ENCODE data around the gene DGKA.
"Not testable (repeated sequence)": the region's sequence is repeated elsewhere in the genome, so short reads cannot be mapped to it uniquely, and the experiment has no call there.

DGKA gene

DNA sequence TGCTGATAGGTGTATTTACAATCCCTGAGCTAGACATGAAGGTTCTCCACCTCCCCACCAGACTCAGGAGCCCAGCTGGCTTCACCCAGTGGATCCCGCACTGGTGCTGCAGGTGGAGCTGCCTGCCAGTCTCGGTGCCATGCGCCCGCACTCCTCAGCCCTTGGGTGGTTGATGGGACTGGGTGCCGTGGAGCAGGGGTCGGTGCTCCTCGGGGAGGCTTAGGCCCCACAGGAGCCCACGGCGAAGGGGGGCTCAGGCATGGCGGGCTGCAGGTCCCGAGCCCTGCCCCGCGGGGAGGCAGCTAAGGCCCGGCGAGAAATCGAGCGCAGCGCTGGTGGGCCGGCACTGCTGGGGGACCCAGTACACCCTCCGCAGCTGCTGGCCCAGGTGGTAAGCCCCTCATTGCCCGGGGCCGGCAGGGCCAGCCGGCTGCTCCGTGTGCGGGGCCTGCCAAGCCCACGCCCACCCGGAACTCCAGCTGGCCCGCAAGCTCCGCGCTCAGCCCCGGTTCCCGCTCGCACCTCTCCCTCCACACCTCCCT is 69.1 kb downstream of the DGKA start:
- not testable (repeated sequence) for DNase-seq

DNA sequence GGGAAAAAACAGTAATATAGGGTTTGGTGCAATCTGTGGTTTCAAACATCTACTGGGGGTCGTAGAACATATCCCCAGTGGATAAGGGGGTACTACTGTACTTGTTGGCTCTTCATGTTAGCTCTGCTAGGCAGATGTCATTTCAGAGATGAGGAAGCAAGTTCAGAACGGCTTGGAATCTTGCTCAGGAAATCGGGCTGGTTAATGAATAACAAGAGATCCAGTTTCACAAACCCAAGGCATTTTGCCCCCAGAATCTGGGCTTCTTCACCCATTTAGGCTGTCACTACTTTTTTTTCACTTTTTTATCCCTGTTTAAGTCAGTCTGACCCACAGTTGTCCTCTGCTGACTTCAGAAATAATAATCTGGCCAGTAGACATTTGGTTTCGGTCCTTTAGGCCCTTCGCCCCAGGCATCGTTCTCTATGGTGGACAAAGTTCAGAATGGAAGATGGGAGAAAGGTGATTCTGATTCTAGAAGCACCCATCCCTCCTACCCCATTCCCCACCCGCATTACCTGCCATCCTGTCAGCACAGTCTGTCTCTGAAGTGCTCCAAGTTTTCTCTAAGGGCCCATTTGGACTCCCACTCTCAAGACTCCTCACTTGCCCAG is 70.6 kb downstream of the DGKA start:
- DNase-seq = no peak

DNA sequence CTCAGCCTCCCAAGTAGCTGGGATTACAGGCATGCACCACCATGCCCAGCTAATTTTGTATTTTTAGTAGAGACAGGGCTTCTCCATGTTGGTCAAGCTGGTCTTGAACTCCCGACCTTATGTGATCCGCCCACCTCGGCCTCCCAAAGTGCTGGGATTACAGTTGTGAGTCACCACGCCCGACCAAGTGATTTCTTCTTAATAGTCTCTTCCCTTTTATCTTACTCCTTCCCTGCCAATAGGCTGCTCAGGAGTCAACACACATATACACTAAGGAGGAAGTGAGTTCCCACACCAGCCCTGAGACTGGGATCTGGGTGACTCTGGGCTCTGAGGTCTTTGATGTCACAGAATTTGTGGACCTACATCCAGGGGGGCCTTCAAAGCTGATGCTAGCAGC is 72.4 kb downstream of the DGKA start:
- not testable (repeated sequence) for DNase-seq

Measured in NCI-H146 (cell line).